Endometrial microvascular endothelial cells (primary cell): ENCODE measurements around the gene ECD. TPM values are rescaled to one million over a fixed set of nuclear protein-coding genes. Genes with fewer than 3 reads are reported as not detected.

Source experiments
- total RNA-seq: library from RNA; depleted of rRNA; stranded (reverse); fragments of >200 nt; gene quantifications from one replicate; pipeline ENCODE4 v1.2.3, GENCODE V29; 2015; ENCODE audit errors: inconsistent ontology term

Gene ECD
- total RNA-seq, 1 donor from 2014 or later = 37.5 TPM

Other genes with a start within 250 kb of the ECD start
- not detected for gene PLA2G12B, start 213.2 kb downstream of the ECD start, total RNA-seq
- gene P4HA1, start 71.1 kb downstream of the ECD start, total RNA-seq = 32.0 TPM
- 0.74 TPM for gene NUDT13, start 57.6 kb downstream of the ECD start, total RNA-seq
- gene FAM149B1, start 111 bp upstream of the ECD start, total RNA-seq = 17.1 TPM
- gene DNAJC9, start 79.2 kb upstream of the ECD start, total RNA-seq = 63.9 TPM
- gene MRPS16, start 84.6 kb upstream of the ECD start, total RNA-seq = 74.1 TPM
- not detected for gene CFAP70, start 190.9 kb upstream of the ECD start, total RNA-seq
- gene ANXA7, start 246.1 kb upstream of the ECD start, total RNA-seq = 120 TPM